GM19463 (cell line): ENCODE data around the gene TERB1.

Experiments
- ATAC-seq: cut with Tn5 transposase; IDR thresholded peaks from one replicate; pipeline ENCODE4 v1.9.1; 2021; ENCODE audit warnings: mild to moderate bottlenecking, moderate library complexity; ENCODE audit not compliant: unreplicated experiment

Gene TERB1

GRCh38 chr16:66706506-66706880, 94.9 kb downstream of the TERB1 start:
- no peak for ATAC-seq

- ATAC-seq: no peak
These were observed 95.4 kb downstream of the TERB1 start for GRCh38 chr16:66705790-66706505.
